ENCODE measurements around the gene NAPA.

Gene NAPA

DNA sequence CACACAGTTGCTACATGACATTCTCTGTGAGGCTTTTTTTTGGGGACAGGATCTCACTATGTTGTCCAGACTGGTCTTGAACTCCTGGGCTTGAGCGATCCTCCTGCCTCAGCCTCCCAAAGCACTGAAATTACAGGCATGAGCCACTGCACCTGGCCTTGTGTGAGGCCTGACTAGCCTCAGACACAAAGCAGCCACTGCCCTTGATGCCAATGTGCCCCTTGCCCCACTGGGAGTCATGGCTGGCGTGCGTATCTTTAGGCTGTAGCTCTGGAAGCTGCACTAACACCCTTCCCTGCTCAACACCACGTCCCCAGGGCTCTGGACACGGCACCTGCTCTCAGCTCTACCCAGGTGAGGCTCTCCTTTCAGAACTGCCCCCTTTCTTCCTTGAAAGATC is 16.3 kb downstream of the NAPA start:
- TF ChIP-seq, protein P1, sequence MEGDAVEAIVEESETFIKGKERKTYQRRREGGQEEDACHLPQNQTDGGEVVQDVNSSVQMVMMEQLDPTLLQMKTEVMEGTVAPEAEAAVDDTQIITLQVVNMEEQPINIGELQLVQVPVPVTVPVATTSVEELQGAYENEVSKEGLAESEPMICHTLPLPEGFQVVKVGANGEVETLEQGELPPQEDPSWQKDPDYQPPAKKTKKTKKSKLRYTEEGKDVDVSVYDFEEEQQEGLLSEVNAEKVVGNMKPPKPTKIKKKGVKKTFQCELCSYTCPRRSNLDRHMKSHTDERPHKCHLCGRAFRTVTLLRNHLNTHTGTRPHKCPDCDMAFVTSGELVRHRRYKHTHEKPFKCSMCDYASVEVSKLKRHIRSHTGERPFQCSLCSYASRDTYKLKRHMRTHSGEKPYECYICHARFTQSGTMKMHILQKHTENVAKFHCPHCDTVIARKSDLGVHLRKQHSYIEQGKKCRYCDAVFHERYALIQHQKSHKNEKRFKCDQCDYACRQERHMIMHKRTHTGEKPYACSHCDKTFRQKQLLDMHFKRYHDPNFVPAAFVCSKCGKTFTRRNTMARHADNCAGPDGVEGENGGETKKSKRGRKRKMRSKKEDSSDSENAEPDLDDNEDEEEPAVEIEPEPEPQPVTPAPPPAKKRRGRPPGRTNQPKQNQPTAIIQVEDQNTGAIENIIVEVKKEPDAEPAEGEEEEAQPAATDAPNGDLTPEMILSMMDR (IDR thresholded peaks at IDR 0.05; ENCODE audit: poor library complexity, severe bottlenecking): no peak
- Histone ChIP-seq H3K4me1 (ENCODE audit: insufficient read depth, poor library complexity, severe bottlenecking) (no peaks in the 10 kb centered on the region), H3K9me3 (ENCODE audit: severe bottlenecking) (no peaks in the 10 kb centered on the region), H3K36me3 (ENCODE audit: low read depth) (peaks cover 13% of the 10 kb centered on the region), H3K27ac (ENCODE audit: poor library complexity, severe bottlenecking) (no peak overlapping the region), H3K4me3 (ENCODE audit: severe bottlenecking) (no peak overlapping the region), H3K27me3 (ENCODE audit: insufficient read depth, poor library complexity, severe bottlenecking) (no peaks in the 10 kb centered on the region)
- DNase-seq (ENCODE audit: low spot score) (no peak), ATAC-seq (ENCODE audit: low read depth) (no peak)

DNA sequence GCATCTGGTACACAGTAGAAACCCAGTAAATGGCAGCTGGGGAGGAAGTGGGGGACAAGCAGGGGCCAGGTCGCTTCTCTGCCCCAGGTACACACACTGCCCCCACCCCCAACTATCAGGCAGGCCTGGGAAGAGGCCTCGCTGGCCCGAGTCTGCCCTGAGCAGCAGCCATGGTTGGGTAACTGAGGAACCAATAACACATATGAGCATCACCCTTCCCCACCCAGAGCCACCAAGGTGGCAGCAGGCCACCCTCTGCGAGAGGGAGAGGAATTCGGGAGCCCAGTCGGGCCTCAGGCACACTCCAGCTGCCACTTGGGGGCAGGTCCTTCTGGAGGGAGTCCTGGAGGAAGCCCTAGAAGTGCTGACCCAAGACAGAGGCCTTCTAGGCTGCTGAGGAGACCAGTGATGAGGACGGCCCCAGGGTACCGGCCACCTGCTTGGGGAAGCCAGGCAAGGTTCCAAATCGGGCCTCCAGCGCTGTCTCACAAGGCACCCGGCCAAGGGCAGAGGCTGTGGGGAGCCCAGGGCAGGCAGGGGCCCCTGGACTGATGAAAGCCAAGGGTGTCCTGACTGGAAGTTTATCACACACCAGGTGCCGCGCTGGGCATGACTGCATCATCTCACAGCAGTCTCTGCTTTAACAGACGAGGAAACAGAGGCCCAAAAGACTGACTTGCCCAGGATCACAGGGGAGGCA is 16.9 kb downstream of the NAPA start:
- H3K4me3 ChIP-seq (ENCODE audit: severe bottlenecking): no peak overlapping the region
- no peak for ATAC-seq (ENCODE audit: low read depth)
- TF ChIP-seq, protein P1 (IDR thresholded peaks at IDR 0.05; ENCODE audit: poor library complexity, severe bottlenecking): no peak
- no peaks in the 10 kb centered on the region for H3K27me3 ChIP-seq (ENCODE audit: insufficient read depth, poor library complexity, severe bottlenecking)
- DNase-seq (ENCODE audit: low spot score): no peak
- no peaks in the 10 kb centered on the region for H3K9me3 ChIP-seq (ENCODE audit: severe bottlenecking)
- H3K36me3 ChIP-seq (ENCODE audit: low read depth): peaks cover 12% of the 10 kb centered on the region
- no peaks in the 10 kb centered on the region for H3K4me1 ChIP-seq (ENCODE audit: insufficient read depth, poor library complexity, severe bottlenecking)
- H3K27ac ChIP-seq (ENCODE audit: poor library complexity, severe bottlenecking): no peak overlapping the region

DNA sequence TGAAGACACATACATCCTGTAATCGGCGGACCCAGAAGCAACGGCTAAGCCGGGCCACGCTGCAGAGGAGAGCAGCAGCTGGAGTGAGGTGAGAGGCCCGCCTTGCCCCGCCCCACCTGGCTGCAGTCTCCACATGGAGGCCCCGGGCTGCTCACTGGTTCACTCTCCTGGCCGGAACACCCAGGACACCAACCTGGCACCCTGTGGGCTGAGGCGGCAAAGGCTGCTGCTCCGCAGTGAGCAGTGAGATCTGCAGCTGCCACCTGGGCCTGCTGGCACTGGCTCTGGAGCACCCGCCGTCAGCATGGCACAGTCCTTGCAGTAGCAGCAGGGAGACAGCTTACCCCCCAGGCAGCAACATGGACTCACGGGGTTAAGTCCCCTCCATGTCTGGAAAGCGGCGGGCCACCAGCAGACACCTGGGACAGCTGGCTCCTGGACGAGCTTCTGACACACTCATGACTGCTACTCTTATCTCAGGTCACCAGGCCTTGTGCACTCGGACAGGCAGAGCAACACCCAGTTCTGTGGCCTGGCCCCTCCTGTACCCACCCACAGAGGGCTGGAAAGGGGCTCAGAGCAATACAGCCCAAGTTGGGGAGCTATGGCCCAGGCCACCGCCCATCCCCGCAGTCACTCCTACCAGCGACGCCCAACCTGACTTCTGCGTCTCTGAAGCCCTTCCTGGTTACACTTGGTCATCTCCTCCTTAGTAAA is 17.7 kb downstream of the NAPA start:
- no peak for ATAC-seq (ENCODE audit: low read depth)

DNA sequence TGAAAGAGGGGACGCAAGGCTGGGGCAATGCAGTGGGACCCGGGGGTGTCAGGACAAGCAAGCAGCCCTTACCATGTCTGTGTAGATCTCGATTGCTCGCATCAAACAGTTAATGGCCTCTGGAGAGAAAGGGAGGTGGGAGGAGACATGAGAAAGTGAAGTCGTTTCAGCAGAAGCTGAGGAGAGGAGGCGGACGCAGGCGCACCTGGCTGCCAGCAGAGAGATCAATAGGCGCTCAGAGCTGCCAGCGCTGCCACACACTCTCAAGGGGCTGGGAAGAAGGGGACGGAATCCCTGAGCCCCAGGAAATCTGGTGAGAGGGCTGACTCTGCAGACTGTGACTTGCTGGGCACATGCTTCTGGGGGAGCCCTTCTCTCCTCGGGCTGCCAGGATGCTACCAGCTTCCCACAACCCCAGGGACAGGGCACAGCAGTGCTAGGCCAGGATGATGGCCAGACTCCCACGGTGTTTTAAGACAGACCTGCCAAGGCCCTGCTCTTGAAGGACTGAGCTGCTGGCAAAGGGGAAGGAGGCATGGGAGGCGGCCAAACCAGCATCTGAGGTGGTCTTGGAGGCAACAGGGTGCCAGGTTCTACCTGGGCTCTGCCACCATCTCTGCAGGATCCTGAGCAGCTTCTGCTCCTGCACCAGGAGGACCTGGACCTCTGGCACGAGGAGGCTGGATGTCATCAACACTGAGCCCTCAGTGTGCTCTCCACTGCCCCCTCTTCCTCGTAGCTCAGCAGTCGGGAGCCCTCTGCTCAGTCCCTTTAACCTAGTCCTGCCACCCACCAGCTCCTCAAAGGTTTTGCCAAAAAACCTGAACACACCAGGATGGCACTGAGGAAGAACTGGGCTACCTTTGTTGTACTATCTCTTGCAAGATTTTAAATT is 19.1 kb downstream of the NAPA start:
- no peaks in the 10 kb centered on the region for H3K9me3 ChIP-seq (ENCODE audit: severe bottlenecking)
- no peak overlapping the region for H3K27ac ChIP-seq (ENCODE audit: poor library complexity, severe bottlenecking)
- H3K36me3 ChIP-seq (ENCODE audit: low read depth): peaks cover 11% of the 10 kb centered on the region
- no peak overlapping the region for H3K4me3 ChIP-seq (ENCODE audit: severe bottlenecking)
- ATAC-seq (ENCODE audit: low read depth): no peak
- TF ChIP-seq, protein P1 (IDR thresholded peaks at IDR 0.05; ENCODE audit: poor library complexity, severe bottlenecking): no peak
- no peaks in the 10 kb centered on the region for H3K27me3 ChIP-seq (ENCODE audit: insufficient read depth, poor library complexity, severe bottlenecking)
- no peak for DNase-seq (ENCODE audit: low spot score)
- H3K4me1 ChIP-seq (ENCODE audit: insufficient read depth, poor library complexity, severe bottlenecking): no peaks in the 10 kb centered on the region

More for the DNA sequence above, 17.7 kb downstream of the NAPA start:
- Histone ChIP-seq H3K27me3 (ENCODE audit: insufficient read depth, poor library complexity, severe bottlenecking) (no peaks in the 10 kb centered on the region), H3K4me1 (ENCODE audit: insufficient read depth, poor library complexity, severe bottlenecking) (no peaks in the 10 kb centered on the region), H3K36me3 (ENCODE audit: low read depth) (peaks cover 11% of the 10 kb centered on the region), H3K9me3 (ENCODE audit: severe bottlenecking) (no peaks in the 10 kb centered on the region), H3K4me3 (ENCODE audit: severe bottlenecking) (no peak overlapping the region), H3K27ac (ENCODE audit: poor library complexity, severe bottlenecking) (no peak overlapping the region)
- DNase-seq (ENCODE audit: low spot score): no peak
- TF ChIP-seq, protein P1 (IDR thresholded peaks at IDR 0.05; ENCODE audit: poor library complexity, severe bottlenecking): no peak
